22Rv1 (cell line): ENCODE results near the gene PRMT9.

ENCODE experiments used
- ZFX ChIP-seq: fragments of 450-650 bp; IDR thresholded peaks from 2 replicates; pipeline ENCODE4 v1.6.1; 2017; ENCODE audit warnings: antibody characterized with exemption, borderline replicate concordance
- TF ChIP-seq, protein P1 (sequence below): fragments of 450-650 bp; IDR thresholded peaks from 2 replicates; pipeline ENCODE4 v1.5.1; 2017; ENCODE audit warnings: mild to moderate bottlenecking

DNA sequence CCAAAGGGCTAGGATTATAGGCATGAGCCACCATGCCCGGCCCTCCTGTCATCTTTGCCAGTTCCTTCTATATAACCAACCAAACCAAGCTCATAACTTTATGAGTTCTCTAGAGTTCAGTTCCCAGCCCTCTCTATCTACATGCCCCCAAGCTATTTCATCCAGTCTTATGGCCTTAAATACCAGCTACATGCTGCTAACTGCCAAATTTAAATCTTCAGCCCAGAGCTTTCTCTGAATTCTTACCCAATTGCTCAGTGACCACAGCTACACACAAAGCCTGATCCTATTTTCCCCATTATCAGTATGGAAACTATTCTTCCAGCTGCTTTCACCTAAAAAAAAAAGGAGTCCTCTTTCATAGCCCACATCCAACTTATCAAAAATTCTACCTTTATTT is 43.6 kb downstream of the PRMT9 start:
- TF ChIP-seq, protein P1, sequence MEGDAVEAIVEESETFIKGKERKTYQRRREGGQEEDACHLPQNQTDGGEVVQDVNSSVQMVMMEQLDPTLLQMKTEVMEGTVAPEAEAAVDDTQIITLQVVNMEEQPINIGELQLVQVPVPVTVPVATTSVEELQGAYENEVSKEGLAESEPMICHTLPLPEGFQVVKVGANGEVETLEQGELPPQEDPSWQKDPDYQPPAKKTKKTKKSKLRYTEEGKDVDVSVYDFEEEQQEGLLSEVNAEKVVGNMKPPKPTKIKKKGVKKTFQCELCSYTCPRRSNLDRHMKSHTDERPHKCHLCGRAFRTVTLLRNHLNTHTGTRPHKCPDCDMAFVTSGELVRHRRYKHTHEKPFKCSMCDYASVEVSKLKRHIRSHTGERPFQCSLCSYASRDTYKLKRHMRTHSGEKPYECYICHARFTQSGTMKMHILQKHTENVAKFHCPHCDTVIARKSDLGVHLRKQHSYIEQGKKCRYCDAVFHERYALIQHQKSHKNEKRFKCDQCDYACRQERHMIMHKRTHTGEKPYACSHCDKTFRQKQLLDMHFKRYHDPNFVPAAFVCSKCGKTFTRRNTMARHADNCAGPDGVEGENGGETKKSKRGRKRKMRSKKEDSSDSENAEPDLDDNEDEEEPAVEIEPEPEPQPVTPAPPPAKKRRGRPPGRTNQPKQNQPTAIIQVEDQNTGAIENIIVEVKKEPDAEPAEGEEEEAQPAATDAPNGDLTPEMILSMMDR = no peak
- TF ChIP-seq ZFX = no peak
